Measurements from ENCODE around the gene ASZ1. TPM values are rescaled to one million over a fixed set of nuclear protein-coding genes. Genes with fewer than 3 reads are reported as not detected.

ASZ1 gene
- total RNA-seq, 2 experiments from 2014 or later, result not detected

GRCh38 chr7:117332031-117332430, 95.3 kb downstream of the ASZ1 start:
- ChIA-PET POLR2A (no interaction called here), CTCF (ENCODE audit: unreplicated experiment) (no interaction called here)
- no peaks in the 10 kb centered on the region for H3K79me2 ChIP-seq (ENCODE audit: insufficient read depth, low read depth, low read length)
- no peaks in the 10 kb centered on the region for H3K4me1 ChIP-seq (ENCODE audit: insufficient read depth, low read length, poor library complexity, severe bottlenecking)
- no peak overlapping the region for H2AFZ ChIP-seq (ENCODE audit: low read length)
- no peaks in the 10 kb centered on the region for H3K36me3 ChIP-seq (ENCODE audit: insufficient read depth, low read length)
- no peak overlapping the region for H3K27ac ChIP-seq (ENCODE audit: low read depth, low read length, poor library complexity, severe bottlenecking)
- TF ChIP-seq EZH2phosphoT487 (IDR thresholded peaks at IDR 0.05; ENCODE audit: borderline replicate concordance, low read depth, low read length), result no peak
- TF ChIP-seq, protein P1, sequence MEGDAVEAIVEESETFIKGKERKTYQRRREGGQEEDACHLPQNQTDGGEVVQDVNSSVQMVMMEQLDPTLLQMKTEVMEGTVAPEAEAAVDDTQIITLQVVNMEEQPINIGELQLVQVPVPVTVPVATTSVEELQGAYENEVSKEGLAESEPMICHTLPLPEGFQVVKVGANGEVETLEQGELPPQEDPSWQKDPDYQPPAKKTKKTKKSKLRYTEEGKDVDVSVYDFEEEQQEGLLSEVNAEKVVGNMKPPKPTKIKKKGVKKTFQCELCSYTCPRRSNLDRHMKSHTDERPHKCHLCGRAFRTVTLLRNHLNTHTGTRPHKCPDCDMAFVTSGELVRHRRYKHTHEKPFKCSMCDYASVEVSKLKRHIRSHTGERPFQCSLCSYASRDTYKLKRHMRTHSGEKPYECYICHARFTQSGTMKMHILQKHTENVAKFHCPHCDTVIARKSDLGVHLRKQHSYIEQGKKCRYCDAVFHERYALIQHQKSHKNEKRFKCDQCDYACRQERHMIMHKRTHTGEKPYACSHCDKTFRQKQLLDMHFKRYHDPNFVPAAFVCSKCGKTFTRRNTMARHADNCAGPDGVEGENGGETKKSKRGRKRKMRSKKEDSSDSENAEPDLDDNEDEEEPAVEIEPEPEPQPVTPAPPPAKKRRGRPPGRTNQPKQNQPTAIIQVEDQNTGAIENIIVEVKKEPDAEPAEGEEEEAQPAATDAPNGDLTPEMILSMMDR (conservative IDR thresholded peaks at IDR 0.05; ENCODE audit: low read length), result no peak
- no peaks in the 10 kb centered on the region for H4K20me1 ChIP-seq (ENCODE audit: insufficient read depth, low read length)
- no peaks in the 10 kb centered on the region for H3K9me2 ChIP-seq (ENCODE audit: insufficient read depth, low read length)
- BruUV-seq (replicated peaks), result no TSS peak
- intact Hi-C loops (cut with micrococcal nuclease; ENCODE audit: unreplicated experiment), result no loop called here
- no peaks in the 10 kb centered on the region for H3K9me3 ChIP-seq (ENCODE audit: low read length)
- no peak for DNase-seq (ENCODE audit: low spot score)
- no peak overlapping the region for H3K4me2 ChIP-seq (ENCODE audit: low read length)
- no peak overlapping the region for H3K4me3 ChIP-seq (ENCODE audit: low read depth, low read length, poor library complexity, severe bottlenecking)

DNA sequence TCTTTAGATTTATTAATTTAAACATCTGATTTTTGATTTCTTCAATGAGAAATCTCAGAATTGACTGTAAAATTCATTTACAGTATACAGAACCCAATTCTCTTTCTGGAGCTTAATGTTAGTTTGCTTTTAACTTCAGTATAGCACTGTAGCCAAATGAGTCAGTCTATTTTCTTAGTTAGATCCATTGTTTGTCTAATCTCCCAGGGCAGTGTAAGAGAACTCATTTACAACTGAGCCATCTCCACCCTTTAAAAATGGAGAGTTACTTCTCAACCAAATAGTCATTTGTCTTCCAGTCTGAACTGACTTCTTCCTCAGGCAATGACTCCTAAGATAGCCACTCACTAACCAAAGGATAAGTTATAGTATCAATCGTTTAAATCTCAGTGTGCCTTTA, 101.5 kb downstream of the ASZ1 start:
- TF ChIP-seq EZH2phosphoT487 (IDR thresholded peaks at IDR 0.05; ENCODE audit: borderline replicate concordance, low read depth, low read length), result no peak
- TF ChIP-seq, protein P1 (conservative IDR thresholded peaks at IDR 0.05; ENCODE audit: low read length), result no peak
- Histone ChIP-seq H3K4me3 (ENCODE audit: low read depth, low read length, poor library complexity, severe bottlenecking) (no peak overlapping the region), H3K36me3 (ENCODE audit: insufficient read depth, low read length) (no peaks in the 10 kb centered on the region), H3K4me1 (ENCODE audit: insufficient read depth, low read length, poor library complexity, severe bottlenecking) (no peaks in the 10 kb centered on the region), H3K27ac (ENCODE audit: low read depth, low read length, poor library complexity, severe bottlenecking) (no peak overlapping the region), H2AFZ (ENCODE audit: low read length) (no peak overlapping the region), H3K4me2 (ENCODE audit: low read length) (no peak overlapping the region), H3K9me2 (ENCODE audit: insufficient read depth, low read length) (no peaks in the 10 kb centered on the region), H3K79me2 (ENCODE audit: insufficient read depth, low read depth, low read length) (no peaks in the 10 kb centered on the region), H4K20me1 (ENCODE audit: insufficient read depth, low read length) (no peaks in the 10 kb centered on the region), H3K9me3 (ENCODE audit: low read length) (no peaks in the 10 kb centered on the region)
- CTCF ChIA-PET (ENCODE audit: unreplicated experiment), result no interaction called here
- no TSS peak for BruUV-seq (replicated peaks)
- no peak for DNase-seq (ENCODE audit: low spot score)
- POLR2A ChIA-PET, result interaction anchor here (0.7 kb wide), 1 partner anchor 1960 kb away, joined by 3 read pairs; no protein-coding TSS in a partner anchor
- intact Hi-C loops (cut with micrococcal nuclease; ENCODE audit: unreplicated experiment), result no loop called here

- H3K9me3 ChIP-seq (ENCODE audit: low read length), result no peaks in the 10 kb centered on the region
- no peaks in the 10 kb centered on the region for H3K79me2 ChIP-seq (ENCODE audit: insufficient read depth, low read depth, low read length)
- H3K36me3 ChIP-seq (ENCODE audit: insufficient read depth, low read length), result no peaks in the 10 kb centered on the region
- ChIA-PET CTCF (ENCODE audit: unreplicated experiment) (no interaction called here), POLR2A (interaction anchor here (0.6 kb wide), 1 partner anchor 668 kb away, joined by 3 read pairs; no protein-coding TSS in a partner anchor)
- H3K27ac ChIP-seq (ENCODE audit: low read depth, low read length, poor library complexity, severe bottlenecking), result no peak overlapping the region
- no peaks in the 10 kb centered on the region for H3K9me2 ChIP-seq (ENCODE audit: insufficient read depth, low read length)
- no peaks in the 10 kb centered on the region for H4K20me1 ChIP-seq (ENCODE audit: insufficient read depth, low read length)
- no peak overlapping the region for H3K4me2 ChIP-seq (ENCODE audit: low read length)
- DNase-seq (ENCODE audit: low spot score), result no peak
- TF ChIP-seq, protein P1 (conservative IDR thresholded peaks at IDR 0.05; ENCODE audit: low read length), result no peak
- TF ChIP-seq EZH2phosphoT487 (IDR thresholded peaks at IDR 0.05; ENCODE audit: borderline replicate concordance, low read depth, low read length), result no peak
- intact Hi-C loops (cut with micrococcal nuclease; ENCODE audit: unreplicated experiment), result no loop called here
- H3K4me3 ChIP-seq (ENCODE audit: low read depth, low read length, poor library complexity, severe bottlenecking), result no peak overlapping the region
- H2AFZ ChIP-seq (ENCODE audit: low read length), result no peak overlapping the region
- no TSS peak for BruUV-seq (replicated peaks)
- H3K4me1 ChIP-seq (ENCODE audit: insufficient read depth, low read length, poor library complexity, severe bottlenecking), result no peaks in the 10 kb centered on the region
Measured at GRCh38 chr7:117324960-117325359, 102.3 kb downstream of the ASZ1 start.

Measured in OCI-LY7 (cell line).